Suppressor macrophage treated with lipopolysaccharide for 4 hours (primary cell): Measurements from ENCODE around the gene NOC2L.
"Not testable (repeated sequence)": the region's sequence is repeated elsewhere in the genome, so short reads cannot be mapped to it uniquely, and the experiment has no call there.

Experiments
- DNase-seq: peaks from one replicate; pipeline ENCODE4 v3.0.0-alpha.2; 2020

Gene NOC2L

GRCh38 chr1:960363-961131 lies 1.5 kb upstream of the NOC2L start, which contains the start of gene KLHL17:
Gene KLHL17 (plus strand): TSS chr1:960584. CDS start chr1:960694, 110 bp downstream.
- peak; percentile 81 for DNase-seq

GRCh38 chr1:959731-960362 lies 791 bp upstream of the NOC2L start:
- DNase-seq: no peak

- no peak for DNase-seq
Observed at GRCh38 chr1:956636-957035, 2.4 kb downstream of the NOC2L start.

- no peak for DNase-seq
Observed at GRCh38 chr1:955474-955873, 3.6 kb downstream of the NOC2L start.

- no peak for DNase-seq
Observed at GRCh38 chr1:954927-955326, 4.1 kb downstream of the NOC2L start.

- DNase-seq: no peak
Observed at GRCh38 chr1:953524-954320, 5.3 kb downstream of the NOC2L start.

- no peak for DNase-seq
Observed at GRCh38 chr1:952603-953002, 6.5 kb downstream of the NOC2L start.

GRCh38 chr1:952201-952600 lies 6.9 kb downstream of the NOC2L start:
- DNase-seq: no peak

- DNase-seq: no peak
Observed at GRCh38 chr1:951364-951763, 7.7 kb downstream of the NOC2L start.

GRCh38 chr1:950881-951280 lies 8.2 kb downstream of the NOC2L start:
- DNase-seq: no peak

GRCh38 chr1:950268-950667 lies 8.8 kb downstream of the NOC2L start:
- no peak for DNase-seq

- DNase-seq: no peak
Observed at GRCh38 chr1:947958-948357, 11.1 kb downstream of the NOC2L start.

- not testable (repeated sequence) for DNase-seq
Observed at GRCh38 chr1:946811-947210, 12.2 kb downstream of the NOC2L start.

- no peak for DNase-seq
Observed at GRCh38 chr1:945688-946556, 13.1 kb downstream of the NOC2L start.

GRCh38 chr1:944341-945325 lies 14.4 kb downstream of the NOC2L start:
- no peak for DNase-seq

- DNase-seq: no peak
Observed at GRCh38 chr1:943545-944340, 15.3 kb downstream of the NOC2L start.

- DNase-seq: no peak
Observed at GRCh38 chr1:942864-943533, 16.1 kb downstream of the NOC2L start.

- no peak for DNase-seq
Observed at GRCh38 chr1:942411-942821, 16.6 kb downstream of the NOC2L start.

GRCh38 chr1:941588-942383 lies 17.3 kb downstream of the NOC2L start:
- peak; percentile 27 for DNase-seq
